B cell (primary cell): ENCODE results near the gene MESP1.

Source experiments
- CTCF ChIP-seq: fragments of 200-600 bp; IDR thresholded peaks from one replicate; pipeline ENCODE4 v1.8.0; 2022; ENCODE audit warnings: antibody characterized with exemption, mild to moderate bottlenecking
- EZH2 ChIP-seq: IDR thresholded peaks from 2 replicates; pipeline ENCODE4 v1.6.1; 2012; ENCODE audit warnings: borderline replicate concordance, low read depth, mild to moderate bottlenecking, moderate library complexity, low read length; ENCODE audit not compliant: insufficient read depth, poor library complexity, severe bottlenecking

GRCh38 chr15:89765694-89766093, 14.6 kb upstream of the MESP1 start:
- TF ChIP-seq EZH2 (no peak), CTCF (no peak)
